Small intestine (tissue), 7 donors: ENCODE results near the gene R3HDM1. TPM values are rescaled to one million over a fixed set of nuclear protein-coding genes. Genes with fewer than 3 reads are reported as not detected.
"Not testable (repeated sequence)": the region's sequence is repeated elsewhere in the genome, so short reads cannot be mapped to it uniquely, and the experiment has no call there.

Experiments used
- DNase-seq, 2 donors: peaks; one replicate each; pipeline versions ENCODE4 v3.0.0 to v3.0.0-alpha.2; 2013
- FAIRE-seq: peaks from 2 replicates; lab custom pipeline; 2012; peaks lifted over from hg19 to GRCh38; lab: Jason Lieb, UNC
- H3K27ac ChIP-seq, 3 donors: one replicate each; pipeline ENCODE4 v1.5.1; 2013; ENCODE audit warnings: low read length in 2 of 3, mild to moderate bottlenecking in 2 of 3, control low read depth in 1 of 3, inconsistent platforms in 1 of 3, low read depth in 1 of 3, moderate library complexity in 1 of 3
- H3K27me3 ChIP-seq, 3 donors: one replicate each; pipeline ENCODE4 v1.6.1; 2013; ENCODE audit warnings: low read length in 3 of 3, inconsistent platforms in 1 of 3; ENCODE audit not compliant: control insufficient read depth in 3 of 3, insufficient read depth in 3 of 3
- H3K36me3 ChIP-seq, 3 donors: one replicate each; pipeline ENCODE4 v1.6.1; 2013; ENCODE audit warnings: low read length in 3 of 3, inconsistent platforms in 1 of 3, low read depth in 1 of 3, mild to moderate bottlenecking in 1 of 3, moderate library complexity in 1 of 3; ENCODE audit not compliant: control insufficient read depth in 3 of 3, insufficient read depth in 2 of 3
- H3K4me1 ChIP-seq, 3 donors: one replicate each; pipeline ENCODE4 v1.6.1; 2013; ENCODE audit warnings: low read length in 2 of 3, inconsistent platforms in 1 of 3, low read depth in 1 of 3, mild to moderate bottlenecking in 1 of 3, moderate library complexity in 1 of 3; ENCODE audit not compliant: control insufficient read depth in 3 of 3, insufficient read depth in 2 of 3
- H3K4me3 ChIP-seq, 3 donors: one replicate each; pipeline ENCODE4 v1.5.1; 2013; ENCODE audit warnings: low read length in 3 of 3, control low read depth in 1 of 3, inconsistent platforms in 1 of 3, low read depth in 1 of 3, mild to moderate bottlenecking in 1 of 3, moderate library complexity in 1 of 3
- H3K9me3 ChIP-seq, 2 donors: one replicate each; pipeline ENCODE4 v1.6.1; 2013; ENCODE audit warnings: low read depth in 1 of 2, low read length in 1 of 2; ENCODE audit not compliant: control insufficient read depth in 2 of 2, insufficient read depth in 1 of 2
- WGBS, 3 donors: extraction: QIAGEN DNeasy Blood & Tissue Kit; methylation state at CpG; one replicate each; pipeline ENCODE4 v1.1.7; 2013; 5-methylcytosine and 5-hydroxymethylcytosine counted together
- polyA plus RNA-seq, 4 donors: library from polyadenylated mRNA; stranded (reverse) in 3 of 4; unstranded in 1 of 4; fragments of 200-250 nt in 3 of 4; fragments of 120-200 nt in 1 of 4; gene quantifications; one replicate each; pipeline versions ENCODE4 v1.2.1 to v1.2.3, GENCODE V29; 2013
- donor health status: healthy with polysubstance abuse.
- donor health status: control.
- donor health status: control.
- donor health status: Bipolar disorder and iron deficiency.
- donor health status: healthy.

R3HDM1 gene
- polyA plus RNA-seq, 4 donors, result 5.4 to 20.4 (median 10.2) TPM

DNA sequence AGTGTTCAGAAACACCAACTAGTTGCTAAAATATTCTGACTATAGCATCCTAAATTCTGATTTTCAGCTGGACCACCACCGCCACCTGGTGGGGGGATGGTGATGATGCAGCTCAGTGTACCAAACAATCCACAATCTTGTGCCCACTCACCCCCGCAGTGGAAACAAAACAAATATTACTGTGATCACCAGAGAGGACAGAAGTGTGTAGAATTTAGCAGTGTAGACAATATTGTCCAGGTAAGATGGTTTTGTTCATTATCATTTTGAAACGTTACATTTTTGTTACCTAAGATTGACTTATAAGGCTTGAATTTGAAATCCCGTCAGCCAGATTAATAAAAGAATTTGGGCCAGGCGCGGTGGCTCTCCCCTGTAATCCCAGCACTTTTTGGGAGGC, 178.7 kb downstream of the R3HDM1 start:
- Histone ChIP-seq H3K36me3 (peaks cover 0 to 9% (median 0%) of the 10 kb centered on the region in 3 donors), H3K27ac (no peak overlapping the region), H3K9me3 (no peaks in the 10 kb centered on the region), H3K27me3 (no peaks in the 10 kb centered on the region), H3K4me3 (no peak overlapping the region), H3K4me1 (no peaks in the 10 kb centered on the region)
- DNase-seq (peak; percentile 48 to 52), FAIRE-seq (no peak)
- 62 to 68% (median 64%) methylated on average over 6 of the region's 6 CpGs for WGBS, 3 donors

DNA sequence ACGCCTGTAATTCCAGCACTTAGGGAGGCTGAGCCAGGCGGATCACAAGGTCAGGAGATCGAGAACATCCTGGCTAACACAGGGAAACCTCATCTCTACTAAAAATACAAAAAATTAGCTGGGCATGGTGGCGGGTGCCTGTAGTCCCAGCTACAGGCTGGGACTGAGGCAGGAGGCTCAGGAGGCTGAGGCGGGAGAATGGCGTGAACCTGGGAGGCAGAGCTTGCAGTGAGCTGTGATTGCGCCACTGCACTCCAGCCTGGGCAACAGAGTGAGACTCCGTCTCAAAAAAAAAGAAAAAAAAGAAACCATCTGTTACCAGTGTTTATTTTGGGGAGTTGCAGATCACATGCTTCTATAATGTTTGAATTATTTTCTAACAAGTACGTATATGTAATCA, 183.8 kb downstream of the R3HDM1 start:
- not testable (repeated sequence) for FAIRE-seq, H3K9me3 ChIP-seq, DNase-seq, H3K4me1 ChIP-seq, H3K27ac ChIP-seq, H3K27me3 ChIP-seq, H3K4me3 ChIP-seq
- peaks cover 0 to 22% (median 3%) of the 10 kb centered on the region in 3 donors for H3K36me3 ChIP-seq
- 92 to 98% (median 95%) methylated on average over 9 of the region's 9 CpGs for WGBS, 3 donors

DNA sequence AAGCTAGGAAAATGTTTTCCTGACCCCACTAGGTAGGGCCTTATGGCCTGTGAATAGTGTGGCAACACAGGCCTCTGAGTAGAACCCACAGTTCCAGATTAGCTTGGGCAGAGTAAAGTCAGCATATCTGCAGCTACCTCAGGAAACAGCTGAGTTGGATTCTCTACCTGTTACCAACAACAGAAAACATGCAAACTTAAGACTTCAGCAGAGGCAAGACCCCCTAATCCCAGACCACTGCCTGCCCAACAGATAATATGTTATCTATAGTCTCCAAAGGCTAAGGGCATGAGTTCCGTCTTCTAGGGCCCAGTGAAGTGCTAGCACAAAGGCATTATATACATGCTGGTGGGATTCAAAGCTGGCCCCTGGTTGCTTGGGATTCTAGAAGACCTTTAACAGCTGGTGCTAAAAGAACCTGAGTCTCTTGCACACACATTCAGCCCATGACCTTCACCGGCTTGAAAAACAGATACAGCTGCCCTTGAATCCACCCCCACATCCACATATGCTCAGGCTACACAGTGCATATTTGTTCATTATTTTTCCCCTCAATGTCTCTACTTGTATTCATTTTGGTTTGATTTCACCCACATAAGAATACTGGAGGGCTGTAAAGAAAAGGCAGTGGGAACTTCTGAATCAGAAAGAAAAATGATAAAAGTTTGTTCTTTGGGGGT, 196.9 kb downstream of the R3HDM1 start:
- Histone ChIP-seq H3K36me3 (peaks cover 3 to 8% (median 7%) of the 10 kb centered on the region in 3 donors), H3K4me1 (no peaks in the 10 kb centered on the region), H3K27ac (no peak overlapping the region), H3K9me3 (no peaks in the 10 kb centered on the region), H3K27me3 (no peaks in the 10 kb centered on the region), H3K4me3 (no peak overlapping the region)
- no peak for DNase-seq
- no peak for FAIRE-seq
- 90 to 92% (median 91%) methylated on average over 2 of the region's 2 CpGs for WGBS, 3 donors

DNA sequence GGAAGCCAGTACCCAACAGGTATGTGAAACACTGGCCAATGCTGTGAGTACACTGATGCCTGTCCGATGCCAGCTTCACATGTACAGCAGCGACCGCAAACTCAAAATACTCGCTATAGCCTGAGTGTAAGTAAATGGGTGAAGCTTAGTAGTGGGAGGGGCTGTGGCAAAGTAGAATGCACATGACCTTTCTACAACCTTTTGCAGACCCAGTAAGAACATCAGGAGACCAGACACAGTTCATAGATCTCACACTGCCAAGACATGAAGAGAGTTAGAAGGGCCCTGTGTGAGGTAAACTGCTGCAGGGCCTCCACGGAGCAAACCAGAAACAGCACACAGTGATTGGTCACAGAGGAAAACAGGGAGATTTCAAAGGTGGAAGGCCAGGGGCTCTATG, 201.3 kb downstream of the R3HDM1 start:
- H3K27me3 ChIP-seq, result no peaks in the 10 kb centered on the region
- no peak overlapping the region for H3K27ac ChIP-seq
- WGBS, 3 donors, result 89 to 98% (median 94%) methylated on average over 5 of the region's 5 CpGs
- FAIRE-seq (no peak), DNase-seq (no peak)
- no peaks in the 10 kb centered on the region for H3K36me3 ChIP-seq
- H3K4me1 ChIP-seq, result no peaks in the 10 kb centered on the region
- H3K4me3 ChIP-seq, result no peak overlapping the region
- H3K9me3 ChIP-seq, result no peaks in the 10 kb centered on the region

DNA sequence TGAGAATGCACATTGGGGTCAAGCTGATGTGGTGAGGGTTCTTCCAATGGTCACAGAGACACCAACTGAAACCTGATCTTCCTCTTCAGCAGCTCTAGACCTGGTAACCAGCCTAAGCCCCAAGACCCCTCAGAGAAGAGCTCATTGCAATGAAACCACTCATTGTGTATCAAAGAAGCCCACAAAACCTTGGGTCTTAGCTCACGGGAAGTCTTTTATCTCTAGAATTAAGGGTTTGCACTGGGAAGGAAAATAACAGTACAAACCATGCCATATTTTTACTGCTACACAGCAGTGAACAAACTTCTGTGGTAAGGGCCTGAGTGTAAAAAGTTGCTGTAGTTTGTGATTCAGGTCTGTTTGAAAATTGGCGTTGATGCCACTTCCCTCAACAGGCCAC, 201.8 kb downstream of the R3HDM1 start:
- no peaks in the 10 kb centered on the region for H3K36me3 ChIP-seq
- H3K27ac ChIP-seq, result no peak overlapping the region
- H3K4me3 ChIP-seq, result no peak overlapping the region
- no peaks in the 10 kb centered on the region for H3K9me3 ChIP-seq
- H3K4me1 ChIP-seq, result no peaks in the 10 kb centered on the region
- FAIRE-seq (no peak), DNase-seq (no peak)
- no peaks in the 10 kb centered on the region for H3K27me3 ChIP-seq
- 85 to 90% (median 89%) methylated on average over 2 of the region's 2 CpGs for WGBS, 3 donors

DNA sequence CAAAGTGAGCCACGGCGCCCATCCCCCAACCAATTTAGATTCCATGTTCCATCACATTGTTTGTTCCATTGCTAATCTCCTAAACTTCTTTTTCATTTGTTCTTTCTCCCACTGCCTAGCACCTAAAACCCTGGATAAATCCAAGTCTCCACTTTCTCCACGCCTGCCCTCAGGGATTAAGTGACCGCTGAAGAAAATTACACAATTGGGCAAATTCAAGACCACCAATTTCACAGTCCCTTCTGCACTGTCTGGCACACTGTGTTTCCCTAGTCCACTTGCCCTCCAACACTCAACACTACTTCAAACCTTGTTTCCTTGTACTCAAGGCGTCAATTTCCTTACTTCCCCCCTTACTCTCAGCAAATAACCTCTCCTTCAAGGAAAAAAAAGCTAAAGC, 205.3 kb downstream of the R3HDM1 start:
- no peak for FAIRE-seq
- 92 to 99% (median 93%) methylated on average over 5 of the region's 5 CpGs for WGBS, 3 donors
- Histone ChIP-seq H3K27ac (no peak overlapping the region), H3K36me3 (no peaks in the 10 kb centered on the region), H3K4me3 (no peak overlapping the region), H3K9me3 (no peaks in the 10 kb centered on the region), H3K4me1 (no peaks in the 10 kb centered on the region), H3K27me3 (no peaks in the 10 kb centered on the region)
- DNase-seq, result no peak

DNA sequence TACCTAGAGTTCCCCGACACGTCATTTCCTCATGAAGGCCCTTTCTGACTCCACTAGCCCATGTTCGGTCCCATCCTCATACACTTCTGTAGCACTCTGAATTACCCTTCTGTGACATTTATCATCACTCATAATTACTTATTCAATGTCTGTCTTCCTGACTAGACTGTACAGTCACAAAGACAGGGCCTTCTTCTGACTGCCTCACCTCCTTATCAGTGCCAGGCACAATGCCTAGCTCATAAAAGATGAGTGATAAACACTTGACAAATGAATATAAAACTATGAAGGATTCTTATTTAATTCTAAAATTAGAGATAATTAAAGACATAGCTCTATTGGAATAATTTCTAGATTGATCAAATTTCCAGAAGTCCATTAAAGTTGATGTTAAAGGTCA, 208.9 kb downstream of the R3HDM1 start:
- H3K36me3 ChIP-seq, result peaks cover 0 to 2% (median 1%) of the 10 kb centered on the region in 3 donors
- WGBS, 3 donors, result 97 to 98% (median 97%) methylated on average over 3 of the region's 3 CpGs
- H3K4me1 ChIP-seq, result peaks cover 0 to 5% (median 2%) of the 10 kb centered on the region in 3 donors
- no peaks in the 10 kb centered on the region for H3K9me3 ChIP-seq
- no peak overlapping the region for H3K4me3 ChIP-seq
- no peaks in the 10 kb centered on the region for H3K27me3 ChIP-seq
- H3K27ac ChIP-seq, result no peak overlapping the region
- no peak for FAIRE-seq
- DNase-seq, result no peak

DNA sequence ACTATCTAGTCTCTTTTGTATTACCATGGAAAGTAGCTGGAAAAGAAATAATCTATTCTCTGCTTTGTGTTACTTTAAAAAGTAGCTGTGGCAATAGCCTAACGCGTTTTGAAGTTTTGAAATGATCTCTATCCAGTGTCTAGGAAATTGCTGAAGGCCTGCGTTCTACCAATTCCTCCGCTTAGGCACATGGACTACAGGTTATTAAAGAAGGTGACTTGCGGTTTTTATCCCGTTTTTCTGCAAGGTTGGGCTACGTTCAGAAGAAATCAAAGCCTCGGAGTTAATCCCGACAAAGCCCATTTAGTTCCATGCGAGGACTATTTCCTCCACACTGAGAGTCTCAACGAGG, 209.7 kb downstream of the R3HDM1 start:
- Histone ChIP-seq H3K4me3 (no peak overlapping the region), H3K9me3 (no peaks in the 10 kb centered on the region), H3K27me3 (no peaks in the 10 kb centered on the region), H3K4me1 (peaks cover 0 to 5% (median 2%) of the 10 kb centered on the region in 3 donors), H3K27ac (peak overlapping the region in 2 of 3 donors; percentile 7 to 40), H3K36me3 (peaks cover 0 to 6% (median 1%) of the 10 kb centered on the region in 3 donors)
- DNase-seq (no peak), FAIRE-seq (no peak)
- WGBS, 3 donors, result 79 to 87% (median 81%) methylated on average over 11 of the region's 11 CpGs
